Measurements from ENCODE around the gene FOSB. TPM values are rescaled to one million over a fixed set of nuclear protein-coding genes. Genes with fewer than 3 reads are reported as not detected.

The FOSB gene
- total RNA-seq, 4 donors from 2014 or later, result 306 to 713 (median 395) TPM

GRCh38 chr19:45484273-45484945, 16.6 kb downstream of the FOSB start:
- ATAC-seq (ENCODE audit: low FRiP score) (no peak), DNase-seq (ENCODE audit: low spot score) (no peak)
- no peak for TF ChIP-seq CTCF (IDR thresholded peaks at IDR 0.05)

GRCh38 chr19:45485305-45486077, 17.7 kb downstream of the FOSB start:
- ATAC-seq (ENCODE audit: low FRiP score) (peak; percentile 98), DNase-seq (ENCODE audit: low spot score) (peak; percentile 99)
- peak in 2 of 3 donors; percentile 55 to 79 for TF ChIP-seq CTCF (IDR thresholded peaks at IDR 0.05)

- no peak for ATAC-seq (ENCODE audit: low FRiP score)
- TF ChIP-seq CTCF (IDR thresholded peaks at IDR 0.05), result no peak
- DNase-seq (ENCODE audit: low spot score), result no peak
Observed at GRCh38 chr19:45488708-45489107, 20.9 kb downstream of the FOSB start.

GRCh38 chr19:45489216-45489855, 21.5 kb downstream of the FOSB start:
- no peak for DNase-seq (ENCODE audit: low spot score)
- ATAC-seq (ENCODE audit: low FRiP score), result no peak
- no peak for TF ChIP-seq CTCF (IDR thresholded peaks at IDR 0.05)

- TF ChIP-seq CTCF (IDR thresholded peaks at IDR 0.05), result no peak
- DNase-seq (ENCODE audit: low spot score) (no peak), ATAC-seq (ENCODE audit: low FRiP score) (no peak)
Observed at GRCh38 chr19:45492137-45492626, 24.4 kb downstream of the FOSB start.

- no peak for ATAC-seq (ENCODE audit: low FRiP score)
- no peak for TF ChIP-seq CTCF (IDR thresholded peaks at IDR 0.05)
- DNase-seq (ENCODE audit: low spot score), result no peak
Observed at GRCh38 chr19:45492627-45493470, 25.1 kb downstream of the FOSB start.

Data from omental fat pad (tissue), 4 donors.